ENCODE measurements around the gene NEK2. TPM values are rescaled to one million over a fixed set of nuclear protein-coding genes. Genes with fewer than 3 reads are reported as not detected.
A peak's percentile ranks its signal among the peaks of the same experiment; 100 is the strongest.

The NEK2 gene
- total and polyA plus RNA-seq, 2 of the 13 experiments (the other 11 are each of a cell fraction or from before 2014, with no cell fraction given): 10.9 to 40.8 TPM

GRCh38 chr1:211667065-211667617 lies 8.3 kb downstream of the NEK2 start (continued):
- TF ChIP-seq ZNF484 (CRISPR knock-in tag; IDR thresholded peaks at IDR 0.05; ENCODE audit: borderline replicate concordance, low read depth) (no peak), ZNF17 (CRISPR knock-in tag; IDR thresholded peaks at IDR 0.05) (no peak), ZNF678 (CRISPR knock-in tag; IDR thresholded peaks at IDR 0.05) (no peak), ZFY (CRISPR knock-in tag; IDR thresholded peaks at IDR 0.05) (no peak), PLRG1 (conservative IDR thresholded peaks at IDR 0.05) (no peak), GTF3A (CRISPR knock-in tag; conservative IDR thresholded peaks at IDR 0.05) (no peak), ZFP62 (CRISPR knock-in tag; IDR thresholded peaks at IDR 0.05) (no peak), DNMT1 (CRISPR knock-in tag; IDR thresholded peaks at IDR 0.05) (no peak), MTF1 (CRISPR knock-in tag; IDR thresholded peaks at IDR 0.05) (no peak), ZNF20 (CRISPR knock-in tag; IDR thresholded peaks at IDR 0.05) (no peak), TGIF2 (CRISPR knock-in tag; IDR thresholded peaks at IDR 0.05) (0 out of 2 replicates have a peak, but pooled peaks have one; percentile 31), HDAC2 (CRISPR knock-in tag; IDR thresholded peaks at IDR 0.05) (peak; percentile 96), THAP7 (CRISPR knock-in tag; IDR thresholded peaks at IDR 0.05) (no peak), GPBP1L1 (CRISPR knock-in tag; IDR thresholded peaks at IDR 0.05) (no peak), ATF7 (IDR thresholded peaks at IDR 0.05) (no peak), ATF7 (CRISPR knock-in tag; IDR thresholded peaks at IDR 0.05) (no peak; the same call in 1 of the 2 replicates), YY1 (IDR thresholded peaks at IDR 0.05; ENCODE audit: insufficient read depth, insufficient replicate concordance, low read depth, low read length) (no peak), ZSCAN30 (CRISPR knock-in tag; IDR thresholded peaks at IDR 0.05) (no peak), PHF20 (CRISPR knock-in tag; IDR thresholded peaks at IDR 0.05) (no peak), BRF2 (CRISPR knock-in tag; IDR thresholded peaks at IDR 0.05) (0 out of 2 replicates have a peak, but pooled peaks have one; percentile 54), GPN1 (CRISPR knock-in tag; IDR thresholded peaks at IDR 0.05; ENCODE audit: borderline replicate concordance) (no peak), KLF6 (CRISPR knock-in tag; IDR thresholded peaks at IDR 0.05) (no peak), KDM2A (CRISPR knock-in tag; IDR thresholded peaks at IDR 0.05; ENCODE audit: borderline replicate concordance, low read depth) (no peak), ATAD3A (CRISPR knock-in tag; IDR thresholded peaks at IDR 0.05) (no peak), ZNF672 (CRISPR knock-in tag; IDR thresholded peaks at IDR 0.05) (no peak), FOXO1 (CRISPR knock-in tag; IDR thresholded peaks at IDR 0.05) (peak; percentile 73), U2AF2 (IDR thresholded peaks at IDR 0.05; ENCODE audit: low read depth, low read length) (no peak)
- TF ChIP-seq, protein P1, sequence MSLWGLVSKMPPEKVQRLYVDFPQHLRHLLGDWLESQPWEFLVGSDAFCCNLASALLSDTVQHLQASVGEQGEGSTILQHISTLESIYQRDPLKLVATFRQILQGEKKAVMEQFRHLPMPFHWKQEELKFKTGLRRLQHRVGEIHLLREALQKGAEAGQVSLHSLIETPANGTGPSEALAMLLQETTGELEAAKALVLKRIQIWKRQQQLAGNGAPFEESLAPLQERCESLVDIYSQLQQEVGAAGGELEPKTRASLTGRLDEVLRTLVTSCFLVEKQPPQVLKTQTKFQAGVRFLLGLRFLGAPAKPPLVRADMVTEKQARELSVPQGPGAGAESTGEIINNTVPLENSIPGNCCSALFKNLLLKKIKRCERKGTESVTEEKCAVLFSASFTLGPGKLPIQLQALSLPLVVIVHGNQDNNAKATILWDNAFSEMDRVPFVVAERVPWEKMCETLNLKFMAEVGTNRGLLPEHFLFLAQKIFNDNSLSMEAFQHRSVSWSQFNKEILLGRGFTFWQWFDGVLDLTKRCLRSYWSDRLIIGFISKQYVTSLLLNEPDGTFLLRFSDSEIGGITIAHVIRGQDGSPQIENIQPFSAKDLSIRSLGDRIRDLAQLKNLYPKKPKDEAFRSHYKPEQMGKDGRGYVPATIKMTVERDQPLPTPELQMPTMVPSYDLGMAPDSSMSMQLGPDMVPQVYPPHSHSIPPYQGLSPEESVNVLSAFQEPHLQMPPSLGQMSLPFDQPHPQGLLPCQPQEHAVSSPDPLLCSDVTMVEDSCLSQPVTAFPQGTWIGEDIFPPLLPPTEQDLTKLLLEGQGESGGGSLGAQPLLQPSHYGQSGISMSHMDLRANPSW (CRISPR knock-in tag; IDR thresholded peaks at IDR 0.05; ENCODE audit: borderline replicate concordance): 0 out of 2 replicates have a peak, but pooled peaks have one; percentile 63

Measured in HepG2 (cell line).